Liver (tissue), 9 donors: ENCODE results near the gene ISCA2. TPM values are rescaled to one million over a fixed set of nuclear protein-coding genes. Genes with fewer than 3 reads are reported as not detected.

Source experiments
- DNase-seq: peaks from one replicate; pipeline ENCODE4 v3.0.0-alpha.2; 2017; ENCODE audit warnings: low spot score
- H3K27ac ChIP-seq, 2 donors: one replicate each; pipeline ENCODE4 v1.7.0; 2013; ENCODE audit warnings: inconsistent platforms in 2 of 2, low read length in 2 of 2, control low read depth in 1 of 2, low read depth in 1 of 2, mild to moderate bottlenecking in 1 of 2
- H3K27me3 ChIP-seq, 4 donors: one replicate each; pipeline versions ENCODE4 v1.6.1 to v1.7.0; 2013; ENCODE audit warnings: low read length in 3 of 4, inconsistent platforms in 1 of 4, mild to moderate bottlenecking in 1 of 4, moderate library complexity in 1 of 4; ENCODE audit not compliant: control insufficient read depth in 4 of 4, insufficient read depth in 4 of 4
- H3K36me3 ChIP-seq, 4 donors: one replicate each; pipeline versions ENCODE4 v1.6.1 to v1.7.0; 2013; ENCODE audit warnings: low read length in 3 of 4, mild to moderate bottlenecking in 3 of 4, low read depth in 1 of 4, moderate library complexity in 1 of 4; ENCODE audit not compliant: control insufficient read depth in 4 of 4, insufficient read depth in 3 of 4
- H3K4me1 ChIP-seq, 4 donors: one replicate each; pipeline versions ENCODE4 v1.6.1 to v1.7.0; 2013; ENCODE audit warnings: low read length in 3 of 4, mild to moderate bottlenecking in 3 of 4, moderate library complexity in 1 of 4; ENCODE audit not compliant: control insufficient read depth in 4 of 4, insufficient read depth in 4 of 4
- H3K4me3 ChIP-seq, 3 donors: one replicate each; pipeline versions ENCODE4 v1.6.1 to v1.7.0; 2013; ENCODE audit warnings: low read length in 3 of 3, control low read depth in 1 of 3, low read depth in 1 of 3, mild to moderate bottlenecking in 1 of 3
- H3K9ac ChIP-seq, 2 donors: one replicate each; pipeline ENCODE4 v1.7.0; 2013; ENCODE audit warnings: low read length in 2 of 2, mild to moderate bottlenecking in 2 of 2, moderate library complexity in 2 of 2, control low read depth in 1 of 2, low read depth in 1 of 2
- H3K9me3 ChIP-seq, 4 donors: one replicate each; pipeline versions ENCODE4 v1.6.1 to v1.7.0; 2013; ENCODE audit warnings: low read length in 3 of 4; ENCODE audit not compliant: control insufficient read depth in 4 of 4
- ATF3 ChIP-seq: IDR thresholded peaks from 2 replicates; pipeline ENCODE4 v1.6.1; 2016; ENCODE audit warnings: antibody characterized with exemption
- CTCF ChIP-seq: fragments of 150-350 bp; IDR thresholded peaks from 2 replicates; pipeline ENCODE4 v1.5.1; 2017; ENCODE audit warnings: improper control_type of control experiment, low read depth, low read length; ENCODE audit not compliant: missing input control
- EGR1 ChIP-seq, 2 donors: IDR thresholded peaks; 2 replicates each; pipeline ENCODE4 v1.6.1; 2016 to 2018; ENCODE audit warnings: antibody characterized with exemption in 2 of 2, low read depth in 2 of 2
- FOXA1 ChIP-seq: IDR thresholded peaks from 2 replicates; pipeline ENCODE4 v1.6.1; 2016; ENCODE audit warnings: antibody characterized with exemption
- GABPA ChIP-seq, 2 donors: IDR thresholded peaks in 1 of 2; conservative IDR thresholded peaks in 1 of 2; 2 replicates each; pipeline ENCODE4 v1.6.1; 2016; ENCODE audit warnings: antibody characterized with exemption in 2 of 2, mild to moderate bottlenecking in 1 of 2, moderate library complexity in 1 of 2
- HNF4A ChIP-seq, 2 donors: conservative IDR thresholded peaks; 2 replicates each; pipeline ENCODE4 v1.6.1; 2016; ENCODE audit warnings: antibody characterized with exemption in 2 of 2, mild to moderate bottlenecking in 2 of 2
- HNF4G ChIP-seq: IDR thresholded peaks from 2 replicates; pipeline ENCODE4 v1.6.1; 2016; ENCODE audit warnings: antibody characterized with exemption
- JUND ChIP-seq, 2 donors: IDR thresholded peaks; 2 replicates each; pipeline ENCODE4 v1.6.1; 2016; ENCODE audit warnings: antibody characterized with exemption in 2 of 2
- MAX ChIP-seq: IDR thresholded peaks from 2 replicates; pipeline ENCODE4 v1.6.1; 2016; ENCODE audit warnings: antibody characterized with exemption
- NR2F2 ChIP-seq: IDR thresholded peaks from 2 replicates; pipeline ENCODE4 v1.6.1; 2016; ENCODE audit warnings: antibody characterized with exemption
- RAD21 ChIP-seq, 2 donors: IDR thresholded peaks; 2 replicates each; pipeline ENCODE4 v1.6.1; 2016; ENCODE audit warnings: antibody characterized with exemption in 2 of 2, mild to moderate bottlenecking in 2 of 2
- REST ChIP-seq: IDR thresholded peaks from 2 replicates; pipeline ENCODE4 v1.6.1; 2016; ENCODE audit warnings: antibody characterized with exemption, mild to moderate bottlenecking
- RXRA ChIP-seq, 2 donors: IDR thresholded peaks; 2 replicates each; pipeline ENCODE4 v1.6.1; 2017 to 2018; ENCODE audit warnings: antibody characterized with exemption in 2 of 2, mild to moderate bottlenecking in 1 of 2
- SP1 ChIP-seq: IDR thresholded peaks from 2 replicates; pipeline ENCODE4 v1.6.1; 2018; ENCODE audit warnings: antibody characterized with exemption, mild to moderate bottlenecking
- TAF1 ChIP-seq: conservative IDR thresholded peaks from 2 replicates; pipeline ENCODE4 v1.6.1; 2016; ENCODE audit warnings: antibody characterized with exemption, mild to moderate bottlenecking
- ZBTB33 ChIP-seq: IDR thresholded peaks from 2 replicates; pipeline ENCODE4 v1.6.1; 2016; ENCODE audit warnings: antibody characterized with exemption
- WGBS: extraction: QIAGEN DNeasy Blood & Tissue Kit; methylation state at CpG from one replicate; pipeline ENCODE4 v1.1.7; 2013; 5-methylcytosine and 5-hydroxymethylcytosine counted together
- polyA plus RNA-seq, 2 donors: library from polyadenylated mRNA; stranded (reverse) in 1 of 2; unstranded in 1 of 2; fragments of 200-250 nt in 1 of 2; fragments of >200 nt in 1 of 2; fragmentation: Nextera tagmentation in 1 of 2; extraction: Ambion mirVana in 1 of 2; gene quantifications; one replicate each; pipeline versions ENCODE4 v1.2.1 to v1.2.3, GENCODE V29; 2013 to 2015
- total RNA-seq, 2 donors: library from RNA; depleted of rRNA; stranded (reverse); fragments of >200 nt; gene quantifications; one replicate each; pipeline ENCODE4 v1.2.3, GENCODE V29; 2014
- donor health status: healthy.
- donor health status: healthy.
- donor health status: healthy.
- donor health status: healthy.
- donor health status: healthy.

The ISCA2 gene
- total and polyA plus RNA-seq, 4 donors = 7.1 to 35.3 (median 15.8) TPM

- no peak overlapping the region for H3K4me3 ChIP-seq
- H3K4me1 ChIP-seq = no peaks in the 10 kb centered on the region
- TF ChIP-seq RAD21 (IDR thresholded peaks at IDR 0.05) = no peak
- no peak for TF ChIP-seq EGR1 (IDR thresholded peaks at IDR 0.05; ENCODE audit: low read depth in 2 of 2)
- TF ChIP-seq ATF3 = no peak
- no peak for TF ChIP-seq MAX
- no peak for TF ChIP-seq REST
- TF ChIP-seq HNF4G = no peak
- no peak for TF ChIP-seq HNF4A (conservative IDR thresholded peaks at IDR 0.05)
- no peak for TF ChIP-seq JUND (IDR thresholded peaks at IDR 0.05)
- TF ChIP-seq SP1 = no peak
- TF ChIP-seq CTCF = no peak
- WGBS = 88% methylated on average over 12 of the region's 12 CpGs
- H3K36me3 ChIP-seq = no peaks in the 10 kb centered on the region
- DNase-seq = no peak
- no peak overlapping the region for H3K9ac ChIP-seq
- H3K27me3 ChIP-seq = no peaks in the 10 kb centered on the region
- no peaks in the 10 kb centered on the region for H3K9me3 ChIP-seq
- H3K27ac ChIP-seq = no peak overlapping the region
These were observed 23.0 kb downstream of the ISCA2 start for GRCh38 chr14:74516451-74517160.

GRCh38 chr14:74517731-74518130 lies 24.2 kb downstream of the ISCA2 start:
- no peak for DNase-seq
- no peaks in the 10 kb centered on the region for H3K36me3 ChIP-seq
- no peak overlapping the region for H3K27ac ChIP-seq
- H3K9ac ChIP-seq = no peak overlapping the region
- no peaks in the 10 kb centered on the region for H3K4me1 ChIP-seq
- H3K9me3 ChIP-seq = no peaks in the 10 kb centered on the region
- H3K27me3 ChIP-seq = no peaks in the 10 kb centered on the region
- no peak overlapping the region for H3K4me3 ChIP-seq
- 82% methylated on average over 4 of the region's 4 CpGs for WGBS
- no peak for TF ChIP-seq RAD21 (IDR thresholded peaks at IDR 0.05)
- no peak for TF ChIP-seq GABPA (IDR thresholded peaks at IDR 0.05 in 1 of 2, conservative IDR thresholded peaks at IDR 0.05 in 1 of 2)
- TF ChIP-seq CTCF = no peak
- TF ChIP-seq SP1 = no peak
- no peak for TF ChIP-seq HNF4G
- TF ChIP-seq EGR1 (IDR thresholded peaks at IDR 0.05; ENCODE audit: low read depth in 2 of 2) = no peak
- TF ChIP-seq RXRA (IDR thresholded peaks at IDR 0.05) = no peak
- TF ChIP-seq TAF1 = no peak
- no peak for TF ChIP-seq FOXA1
- TF ChIP-seq NR2F2 = no peak
- TF ChIP-seq MAX = no peak
- TF ChIP-seq ATF3 = no peak
- no peak for TF ChIP-seq ZBTB33
- TF ChIP-seq HNF4A (conservative IDR thresholded peaks at IDR 0.05) = no peak
